Nephron progenitor cell (in vitro differentiated cells): ENCODE results near the gene DNAJB2.
A peak's percentile ranks its signal among the peaks of the same experiment; 100 is the strongest.

Experiments used
- DNase-seq: peaks from one replicate; pipeline ENCODE4 v3.0.0; 2021
- H3K27ac Mint-ChIP-seq: 2 replicates; pipeline ENCODE4 v1.8.0; 2021; ENCODE audit warnings: mild to moderate bottlenecking, moderate library complexity, mixed read lengths
- H3K27me3 Mint-ChIP-seq: 2 replicates; pipeline ENCODE4 v1.8.0; 2021; ENCODE audit warnings: mild to moderate bottlenecking, low read depth, mixed read lengths; ENCODE audit not compliant: poor library complexity
- H3K36me3 Mint-ChIP-seq: 2 replicates; pipeline ENCODE4 v1.8.0; 2021; ENCODE audit warnings: low read depth, mixed read lengths
- H3K4me1 Mint-ChIP-seq: 2 replicates; pipeline ENCODE4 v1.8.0; 2021; ENCODE audit warnings: mixed read lengths
- H3K4me3 Mint-ChIP-seq: 2 replicates; pipeline ENCODE4 v1.8.0; 2021; ENCODE audit warnings: mild to moderate bottlenecking, moderate library complexity, mixed read lengths
- H3K9me3 Mint-ChIP-seq: 2 replicates; pipeline ENCODE4 v1.8.0; 2021; ENCODE audit warnings: mild to moderate bottlenecking, moderate library complexity, mixed read lengths
- TF ChIP-seq, protein P1 (sequence below): fragments of 200-600 bp; sonication (generic); IDR thresholded peaks from 2 replicates; pipeline ENCODE4 v1.5.0; 2021; ENCODE audit warnings: antibody characterized with exemption

The DNAJB2 gene

DNA sequence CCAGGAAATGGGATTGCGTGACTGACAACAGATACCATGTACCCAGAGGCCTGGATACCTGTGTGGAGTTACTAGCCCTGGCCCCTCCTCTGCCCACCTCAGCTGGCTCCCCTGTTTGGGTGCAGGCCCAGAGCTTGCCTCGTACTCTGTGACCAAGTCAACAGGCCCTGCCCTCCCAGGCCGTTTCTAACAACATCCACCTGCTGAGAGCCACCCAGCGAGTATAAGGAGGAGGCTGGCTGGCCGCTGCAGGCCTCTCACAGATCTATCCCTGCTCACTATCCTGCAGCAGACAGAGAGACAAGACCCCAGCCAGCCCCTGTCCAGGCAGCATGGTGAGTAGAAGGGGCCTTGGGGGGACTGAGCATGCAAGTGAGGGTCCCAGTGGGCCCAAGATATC lies 12.9 kb upstream of the DNAJB2 start:
- H3K4me3 Mint-ChIP-seq, result no peak overlapping the region
- H3K27ac Mint-ChIP-seq, result no peak overlapping the region
- H3K36me3 Mint-ChIP-seq, result no peaks in the 10 kb centered on the region
- H3K9me3 Mint-ChIP-seq, result no peaks in the 10 kb centered on the region
- TF ChIP-seq, protein P1, sequence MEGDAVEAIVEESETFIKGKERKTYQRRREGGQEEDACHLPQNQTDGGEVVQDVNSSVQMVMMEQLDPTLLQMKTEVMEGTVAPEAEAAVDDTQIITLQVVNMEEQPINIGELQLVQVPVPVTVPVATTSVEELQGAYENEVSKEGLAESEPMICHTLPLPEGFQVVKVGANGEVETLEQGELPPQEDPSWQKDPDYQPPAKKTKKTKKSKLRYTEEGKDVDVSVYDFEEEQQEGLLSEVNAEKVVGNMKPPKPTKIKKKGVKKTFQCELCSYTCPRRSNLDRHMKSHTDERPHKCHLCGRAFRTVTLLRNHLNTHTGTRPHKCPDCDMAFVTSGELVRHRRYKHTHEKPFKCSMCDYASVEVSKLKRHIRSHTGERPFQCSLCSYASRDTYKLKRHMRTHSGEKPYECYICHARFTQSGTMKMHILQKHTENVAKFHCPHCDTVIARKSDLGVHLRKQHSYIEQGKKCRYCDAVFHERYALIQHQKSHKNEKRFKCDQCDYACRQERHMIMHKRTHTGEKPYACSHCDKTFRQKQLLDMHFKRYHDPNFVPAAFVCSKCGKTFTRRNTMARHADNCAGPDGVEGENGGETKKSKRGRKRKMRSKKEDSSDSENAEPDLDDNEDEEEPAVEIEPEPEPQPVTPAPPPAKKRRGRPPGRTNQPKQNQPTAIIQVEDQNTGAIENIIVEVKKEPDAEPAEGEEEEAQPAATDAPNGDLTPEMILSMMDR, result no peak
- peaks cover 58% of the 10 kb centered on the region for H3K27me3 Mint-ChIP-seq
- no peaks in the 10 kb centered on the region for H3K4me1 Mint-ChIP-seq
- DNase-seq, result no peak

DNA sequence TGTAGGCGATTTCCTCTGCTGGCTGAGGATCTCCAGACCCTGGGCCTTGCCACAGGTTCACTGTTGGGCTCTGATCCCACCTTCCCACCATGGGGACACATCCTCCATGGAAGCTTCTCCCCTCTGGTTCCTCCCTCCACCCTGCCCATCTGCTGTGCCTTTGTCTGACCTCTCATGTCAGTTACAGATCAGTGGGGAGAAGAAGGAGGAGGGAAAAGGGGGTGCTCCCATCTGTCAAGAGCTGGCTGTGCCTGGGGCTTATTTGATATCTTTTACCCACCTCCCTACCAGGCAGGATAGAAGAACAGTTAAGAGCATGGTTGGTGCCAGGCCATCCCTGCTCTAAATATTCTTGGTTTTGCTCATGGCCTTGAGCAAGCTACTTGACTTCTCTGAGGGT lies 12.3 kb upstream of the DNAJB2 start:
- Mint-ChIP-seq H3K27me3 (peaks cover 57% of the 10 kb centered on the region), H3K4me1 (no peaks in the 10 kb centered on the region), H3K4me3 (no peak overlapping the region), H3K9me3 (no peaks in the 10 kb centered on the region), H3K27ac (no peak overlapping the region), H3K36me3 (no peaks in the 10 kb centered on the region)
- TF ChIP-seq, protein P1, result no peak
- DNase-seq, result no peak

DNA sequence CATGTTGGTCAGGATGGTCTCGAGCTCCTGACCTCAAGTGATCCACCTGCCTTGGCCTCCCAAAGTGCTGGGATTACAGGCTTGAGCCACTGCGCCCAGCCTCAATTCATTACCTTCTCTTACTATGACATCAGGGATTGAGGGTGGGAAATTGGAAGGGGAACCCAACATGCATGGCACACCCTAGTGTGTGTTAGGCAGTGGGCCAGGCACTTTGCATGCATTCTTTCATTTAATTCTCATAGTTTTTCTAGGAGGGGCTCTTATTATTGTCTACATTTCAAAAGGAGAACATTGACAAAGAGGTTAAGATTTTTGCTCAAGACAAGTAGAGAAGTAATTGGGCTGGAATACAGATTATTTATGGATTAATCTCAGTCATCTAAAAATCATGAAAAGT lies 10.9 kb upstream of the DNAJB2 start:
- Mint-ChIP-seq H3K4me3 (no peak overlapping the region), H3K27ac (no peak overlapping the region), H3K4me1 (no peaks in the 10 kb centered on the region), H3K36me3 (no peaks in the 10 kb centered on the region), H3K27me3 (peaks cover 54% of the 10 kb centered on the region), H3K9me3 (no peaks in the 10 kb centered on the region)
- no peak for DNase-seq
- TF ChIP-seq, protein P1, result no peak

DNA sequence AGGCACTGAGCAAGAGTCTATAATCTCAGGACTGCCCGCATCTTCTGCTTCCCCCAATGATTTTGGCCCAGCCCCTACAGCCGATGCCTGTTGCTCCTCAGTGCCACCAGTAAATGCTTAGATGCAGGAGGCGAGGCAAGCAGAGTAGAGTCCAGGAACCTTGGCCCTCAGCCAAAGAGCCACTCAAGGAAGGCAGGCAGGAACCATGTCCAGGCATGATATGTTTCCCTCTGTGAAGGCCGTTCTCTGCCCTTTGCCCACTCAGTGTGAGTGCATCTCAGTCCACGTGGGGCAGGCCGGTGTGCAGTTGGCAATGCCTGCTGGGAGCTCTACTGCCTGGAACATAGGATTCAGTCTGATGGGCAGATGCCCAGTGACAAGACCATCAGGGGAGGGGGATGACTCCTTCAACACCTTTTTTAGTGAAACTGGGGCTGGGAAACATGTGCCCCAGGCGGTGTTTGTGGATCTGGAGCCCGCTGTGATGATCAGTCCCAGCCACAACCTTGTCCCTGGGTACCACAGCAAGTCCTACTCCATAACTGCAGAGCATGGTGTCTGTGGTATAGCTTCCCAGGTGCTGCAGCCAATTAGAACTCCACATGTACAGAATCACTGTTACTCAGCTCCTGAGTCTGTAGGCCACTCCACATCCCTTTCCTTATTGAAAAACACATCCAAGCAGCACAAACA lies 9.7 kb upstream of the DNAJB2 start:
- H3K27ac Mint-ChIP-seq, result no peak overlapping the region
- no peaks in the 10 kb centered on the region for H3K9me3 Mint-ChIP-seq

DNA sequence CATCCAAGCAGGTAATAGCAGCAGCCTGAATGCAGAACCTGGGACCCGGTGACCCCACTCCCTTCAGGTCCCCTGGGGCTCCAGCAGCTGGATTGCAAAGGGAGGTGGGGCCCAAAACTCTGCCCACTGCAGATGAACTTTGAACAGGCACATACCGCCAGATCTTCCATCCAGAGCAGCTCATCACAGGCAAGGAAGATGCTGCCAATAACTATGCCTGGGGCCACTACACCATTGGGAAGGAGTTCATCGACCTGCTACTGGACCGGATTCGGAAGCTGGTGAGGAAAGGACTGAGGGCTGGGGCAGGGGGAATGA lies 9.2 kb upstream of the DNAJB2 start:
- H3K9me3 Mint-ChIP-seq, result no peaks in the 10 kb centered on the region
- H3K27ac Mint-ChIP-seq, result peak overlapping the region; percentile 59
- H3K36me3 Mint-ChIP-seq, result no peaks in the 10 kb centered on the region
- H3K4me1 Mint-ChIP-seq, result peaks cover 9% of the 10 kb centered on the region
- DNase-seq, result no peak
- no peak overlapping the region for H3K4me3 Mint-ChIP-seq
- H3K27me3 Mint-ChIP-seq, result peaks cover 41% of the 10 kb centered on the region
- TF ChIP-seq, protein P1, result no peak

More for the DNA sequence above, 9.7 kb upstream of the DNAJB2 start:
- no peak for DNase-seq
- Mint-ChIP-seq H3K4me3 (no peak overlapping the region), H3K4me1 (peaks cover 3% of the 10 kb centered on the region), H3K36me3 (no peaks in the 10 kb centered on the region), H3K27me3 (peaks cover 46% of the 10 kb centered on the region)
- TF ChIP-seq, protein P1, result no peak

DNA sequence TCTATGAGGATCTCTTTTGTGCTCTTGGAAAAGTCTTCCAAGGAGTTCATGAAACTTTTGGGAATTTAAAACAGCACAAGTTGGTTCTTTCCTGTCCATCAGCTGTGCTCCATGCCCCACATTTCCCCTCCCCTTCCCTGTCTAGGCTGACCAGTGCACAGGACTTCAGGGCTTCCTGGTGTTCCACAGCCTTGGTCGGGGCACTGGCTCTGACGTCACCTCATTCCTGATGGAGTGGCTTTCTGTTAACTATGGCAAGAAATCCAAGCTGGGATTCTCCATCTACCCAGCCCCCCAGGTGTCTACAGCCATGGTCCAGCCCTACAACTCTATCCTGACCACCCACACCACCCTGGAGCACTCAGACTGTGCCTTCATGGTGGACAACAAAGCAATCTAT lies 8.1 kb upstream of the DNAJB2 start:
- DNase-seq, result no peak
- H3K4me3 Mint-ChIP-seq, result no peak overlapping the region
- H3K9me3 Mint-ChIP-seq, result no peaks in the 10 kb centered on the region
- TF ChIP-seq, protein P1, result no peak
- peaks cover 9% of the 10 kb centered on the region for H3K4me1 Mint-ChIP-seq
- no peaks in the 10 kb centered on the region for H3K36me3 Mint-ChIP-seq
- no peak overlapping the region for H3K27ac Mint-ChIP-seq
- peaks cover 40% of the 10 kb centered on the region for H3K27me3 Mint-ChIP-seq
